Measurements from ENCODE around the gene POSTN.

DNA sequence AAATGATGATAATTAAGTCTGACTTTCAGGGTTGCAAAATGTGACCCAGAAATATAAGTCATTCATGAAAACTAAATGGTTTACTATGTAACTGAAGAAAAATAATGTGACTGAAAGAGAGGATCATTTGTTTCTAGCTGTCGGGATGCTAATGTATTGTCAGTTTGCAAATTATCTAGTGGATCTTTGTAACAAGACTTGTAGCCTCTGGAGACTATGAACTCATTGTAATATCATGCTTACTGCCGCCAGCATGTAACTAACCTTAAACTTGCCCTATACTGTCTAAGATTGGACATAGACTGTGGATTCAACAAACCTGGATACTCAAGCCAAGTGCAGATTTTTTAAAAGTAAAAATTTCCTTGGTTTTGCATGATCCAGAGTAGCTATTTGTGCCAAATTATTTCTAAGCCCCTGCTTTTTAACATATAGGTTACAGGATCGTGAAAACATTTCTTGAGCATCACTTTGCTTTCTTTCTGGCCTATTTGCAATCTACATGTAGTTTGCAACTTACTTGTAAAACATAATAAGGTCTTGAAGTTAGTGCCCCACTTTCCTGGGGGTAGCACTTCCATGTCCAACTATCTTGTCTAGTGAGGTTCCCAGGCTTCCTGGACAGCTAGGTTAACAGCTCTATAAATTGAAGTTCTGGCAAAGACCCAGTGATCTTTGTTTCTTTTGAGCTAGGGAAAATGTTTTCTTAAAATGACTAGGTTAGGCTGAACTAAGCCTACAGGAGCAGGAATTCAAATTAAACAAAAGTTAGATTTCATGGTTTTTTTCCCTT is 3.3 kb upstream of the POSTN start:
- TF ChIP-seq CTCF (IDR thresholded peaks at IDR 0.05): no peak
- no peak for TF ChIP-seq POLR2A (IDR thresholded peaks at IDR 0.05)
